NCI-H1417 treated with DMSO at 0.1 percent for 48 hours (cell line): ENCODE data around the gene PNPLA3.
A peak's percentile ranks its signal among the peaks of the same experiment; 100 is the strongest.

Source experiments
- DNase-seq: peaks from one replicate; lab custom pipeline; 2025; lab: John Stamatoyannopoulos, UW

The PNPLA3 gene

DNA sequence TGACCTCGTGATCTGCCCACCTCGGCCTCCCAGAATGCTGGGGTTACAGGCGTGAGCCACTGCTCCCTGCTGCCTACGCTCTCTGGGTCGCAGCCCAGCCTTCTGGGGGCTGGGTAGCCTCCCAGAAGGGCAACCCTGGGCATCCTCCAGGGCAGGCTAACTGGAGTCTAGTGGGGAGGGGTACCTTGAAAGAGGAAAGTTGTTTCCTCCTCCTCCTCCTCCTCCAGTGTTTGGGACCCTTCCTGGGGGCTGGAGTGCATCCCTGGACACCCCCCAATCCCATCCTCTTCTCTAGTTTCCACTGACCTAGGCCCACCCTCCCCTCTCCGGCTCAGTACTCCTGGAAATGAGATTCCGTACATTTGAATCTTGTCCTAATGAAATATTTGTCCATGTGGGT, 1.3 kb downstream of the PNPLA3 start:
- no peak for DNase-seq

DNA sequence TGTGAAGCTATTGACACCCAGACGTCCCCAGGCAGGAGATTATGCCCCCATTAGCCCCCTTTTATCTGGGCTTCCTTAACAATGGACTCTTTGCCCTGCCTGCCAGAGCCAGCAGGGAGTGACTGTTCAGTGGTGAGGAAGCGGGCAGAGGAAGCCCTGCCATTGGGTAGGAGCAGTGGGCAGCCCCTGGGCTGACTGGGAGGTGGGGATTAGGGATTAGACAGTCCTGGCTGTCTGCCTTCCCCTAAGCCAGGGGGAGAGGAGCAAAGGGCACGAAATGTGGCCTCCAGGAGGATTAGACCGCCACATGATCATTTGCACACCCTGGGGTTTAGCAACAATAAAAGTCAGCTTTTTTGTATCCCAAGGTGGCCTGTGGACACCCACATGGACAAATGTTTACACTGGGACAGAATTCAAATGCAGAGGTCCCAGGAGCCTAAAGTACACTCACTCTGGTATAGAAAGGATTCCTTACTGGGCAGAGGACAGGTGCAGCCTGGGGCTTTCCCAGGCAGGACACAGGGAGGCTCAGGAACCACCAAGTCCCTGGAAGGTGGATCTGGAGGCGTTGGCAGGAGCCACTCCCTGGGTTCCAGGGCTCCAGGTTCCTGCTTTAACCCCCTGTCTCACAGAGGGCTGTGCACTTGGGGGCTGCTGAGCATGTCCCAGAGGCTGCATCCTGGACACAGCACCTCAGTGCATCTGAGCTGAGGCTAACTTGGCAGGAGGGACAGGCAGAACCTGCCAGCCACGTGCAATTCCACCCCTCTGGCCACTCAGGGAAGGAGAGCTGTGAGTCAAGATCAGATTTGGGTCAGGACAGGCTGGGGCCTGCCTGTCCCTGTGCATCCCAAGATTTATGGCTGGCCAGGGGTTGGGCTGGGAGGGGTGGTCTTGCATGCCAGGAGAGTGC, 2.1 kb downstream of the PNPLA3 start:
- DNase-seq, result no peak

DNA sequence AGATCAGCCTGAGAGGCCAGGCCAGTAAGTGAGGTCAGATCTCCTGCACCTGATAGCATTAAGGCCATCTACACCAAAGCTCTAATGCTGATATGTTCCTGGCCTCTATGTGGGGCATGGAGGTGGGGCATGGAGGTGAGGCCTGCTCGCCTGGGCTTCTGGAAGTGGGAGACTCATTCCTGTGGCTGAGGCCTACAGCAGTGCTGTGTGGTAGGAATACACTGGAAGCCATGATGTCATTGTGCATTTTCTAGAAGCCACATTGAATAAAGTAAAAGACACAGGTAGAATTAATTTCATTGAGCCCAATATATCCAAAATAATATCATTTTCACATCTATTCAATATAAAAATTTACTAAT, 2.7 kb downstream of the PNPLA3 start:
- no peak for DNase-seq

DNA sequence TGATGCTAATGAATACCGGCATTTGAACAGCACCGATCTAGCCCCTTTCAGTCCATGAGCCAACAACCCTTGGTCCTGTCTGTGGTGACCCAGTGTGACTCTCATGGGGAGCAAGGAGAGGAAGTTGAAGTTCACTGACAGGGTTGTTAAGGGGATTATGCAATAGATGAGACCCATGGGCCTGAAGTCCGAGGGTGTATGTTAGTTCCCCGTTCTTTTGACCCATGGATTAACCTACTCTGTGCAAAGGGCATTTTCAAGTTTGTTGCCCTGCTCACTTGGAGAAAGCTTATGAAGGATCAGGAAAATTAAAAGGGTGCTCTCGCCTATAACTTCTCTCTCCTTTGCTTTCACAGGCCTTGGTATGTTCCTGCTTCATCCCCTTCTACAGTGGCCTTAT, 4.9 kb downstream of the PNPLA3 start:
- no peak for DNase-seq

DNA sequence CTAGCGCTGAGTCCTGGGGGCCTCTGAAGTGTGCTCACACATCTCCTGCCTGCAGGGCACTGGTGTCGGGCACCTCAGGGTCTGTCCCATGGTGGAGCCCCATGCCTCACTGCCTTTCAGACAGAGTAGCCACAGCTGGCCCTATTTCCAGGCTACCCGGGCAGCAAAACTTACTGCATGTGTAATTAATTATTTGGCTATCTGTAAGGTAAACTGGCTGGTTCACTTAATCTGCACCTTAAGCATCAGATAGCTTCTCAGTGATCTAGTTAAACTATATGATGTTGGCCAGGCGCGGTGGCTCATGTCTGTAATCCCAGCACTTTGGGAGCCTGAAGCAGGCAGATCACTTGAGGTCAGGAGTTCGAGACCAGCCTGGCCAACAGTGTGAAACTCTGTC, 5.3 kb downstream of the PNPLA3 start:
- no peak for DNase-seq

DNA sequence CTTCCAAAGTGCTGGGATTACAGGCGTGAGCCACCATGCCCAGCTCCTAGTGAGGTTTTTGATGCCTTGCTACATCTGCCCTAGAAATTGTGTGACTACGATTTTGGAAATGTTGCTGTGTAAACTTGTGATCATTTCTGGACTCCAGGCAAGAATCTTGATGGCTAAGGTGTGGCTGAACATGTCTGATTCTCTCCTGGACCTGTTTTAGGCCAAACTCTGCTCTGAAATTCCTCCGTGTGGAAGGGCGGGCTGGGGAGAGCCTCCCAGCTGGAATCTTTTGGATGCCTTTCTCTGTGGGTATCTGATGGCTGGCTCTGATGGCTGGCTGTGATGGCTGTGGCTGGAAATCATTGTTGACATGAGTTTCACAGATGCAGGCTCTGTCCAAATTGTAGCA, 8.2 kb downstream of the PNPLA3 start:
- no peak for DNase-seq

DNA sequence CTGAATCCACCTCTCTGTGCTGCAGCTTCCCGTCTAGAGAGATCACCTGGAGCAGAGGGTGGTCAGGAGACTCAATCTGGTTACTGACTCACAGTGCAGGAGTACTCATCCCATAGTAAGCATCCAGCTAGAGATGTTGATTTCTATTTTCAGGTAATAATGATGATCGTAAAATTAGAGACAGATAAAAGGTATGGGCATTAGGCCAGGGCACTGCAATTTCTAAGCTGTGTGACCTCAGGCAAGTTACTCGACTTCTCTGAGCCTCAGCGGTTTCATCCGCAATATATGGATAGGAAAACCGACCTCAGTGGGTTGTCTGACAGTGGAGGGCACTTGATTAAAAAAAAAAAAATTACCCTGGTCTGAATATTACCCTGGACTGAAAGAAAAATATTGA, 17.8 kb downstream of the PNPLA3 start:
- DNase-seq, result no peak

DNA sequence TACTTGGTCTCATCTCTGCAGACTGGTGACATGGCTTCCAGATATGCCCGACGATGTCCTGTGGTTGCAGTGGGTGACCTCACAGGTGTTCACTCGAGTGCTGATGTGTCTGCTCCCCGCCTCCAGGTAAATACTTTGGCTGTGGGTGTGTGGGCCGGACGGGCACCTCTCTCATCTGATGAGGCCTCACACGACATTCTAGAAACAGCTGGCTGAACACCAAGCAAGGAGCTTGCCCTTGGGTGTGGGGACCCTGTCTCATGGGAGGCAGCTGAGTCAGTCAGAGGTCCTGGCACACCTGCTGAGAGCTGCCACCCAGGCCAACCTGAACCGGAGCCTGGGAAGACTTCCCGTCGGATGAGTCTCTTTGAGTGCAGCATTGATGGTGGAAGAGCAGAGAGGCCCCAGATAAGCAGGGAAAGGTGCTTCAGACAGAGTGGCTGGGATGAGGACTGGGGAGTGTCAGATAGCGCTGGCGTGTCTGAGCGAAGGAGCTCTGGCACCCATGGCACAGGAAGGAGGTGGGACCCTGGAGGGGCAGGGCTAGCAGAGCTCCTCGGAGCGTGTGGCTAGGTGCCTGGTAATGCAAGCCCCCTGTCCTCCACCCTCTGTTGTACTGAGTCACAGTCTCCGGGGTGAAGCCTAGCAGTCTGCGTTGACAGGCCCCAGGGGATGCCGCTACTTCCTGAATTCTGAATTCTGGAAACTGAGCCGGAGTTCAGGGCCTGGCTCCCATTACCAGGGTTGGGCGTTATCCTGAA, 21.2 kb downstream of the PNPLA3 start:
- no peak for DNase-seq

DNA sequence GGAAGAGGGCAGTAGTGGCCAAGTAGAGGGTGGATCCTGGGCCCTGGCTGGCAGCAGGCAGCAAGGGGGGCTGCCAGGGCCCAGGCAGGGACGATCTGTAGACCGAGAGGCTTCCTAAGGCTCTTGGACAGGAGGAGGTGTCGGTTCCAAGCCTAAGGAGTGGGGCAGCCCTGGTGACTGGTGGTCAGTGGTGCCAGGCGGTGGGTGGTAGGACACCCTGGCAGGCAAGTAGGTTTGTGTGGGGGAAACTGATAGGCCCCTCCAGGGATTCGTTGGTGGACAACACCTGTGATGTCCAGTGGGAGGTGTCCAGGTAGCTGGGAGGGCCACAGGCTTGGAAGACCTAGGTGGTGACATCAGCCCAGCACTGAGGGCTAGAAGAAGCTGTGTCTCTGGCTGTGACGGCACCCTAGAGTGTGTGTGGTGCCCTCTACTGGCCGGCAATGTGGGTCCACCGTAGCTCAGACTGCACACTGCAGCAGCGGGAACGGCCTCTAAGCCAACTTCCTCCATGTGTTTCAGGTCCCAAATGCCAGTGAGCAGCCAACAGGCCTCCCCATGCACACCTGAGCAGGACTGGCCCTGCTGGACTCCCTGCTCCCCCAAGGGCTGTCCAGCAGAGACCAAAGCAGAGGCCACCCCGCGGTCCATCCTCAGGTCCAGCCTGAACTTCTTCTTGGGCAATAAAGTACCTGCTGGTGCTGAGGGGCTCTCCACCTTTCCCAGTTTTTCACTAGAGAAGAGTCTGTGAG, 22.2 kb downstream of the PNPLA3 start:
- DNase-seq, result no peak

DNA sequence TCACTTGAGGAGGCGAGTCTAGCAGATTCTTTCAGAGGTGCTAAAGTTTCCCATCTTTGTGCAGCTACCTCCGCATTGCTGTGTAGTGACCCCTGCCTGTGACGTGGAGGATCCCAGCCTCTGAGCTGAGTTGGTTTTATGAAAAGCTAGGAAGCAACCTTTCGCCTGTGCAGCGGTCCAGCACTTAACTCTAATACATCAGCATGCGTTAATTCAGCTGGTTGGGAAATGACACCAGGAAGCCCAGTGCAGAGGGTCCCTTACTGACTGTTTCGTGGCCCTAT, 22.7 kb downstream of the PNPLA3 start:
- DNase-seq, result no peak

DNA sequence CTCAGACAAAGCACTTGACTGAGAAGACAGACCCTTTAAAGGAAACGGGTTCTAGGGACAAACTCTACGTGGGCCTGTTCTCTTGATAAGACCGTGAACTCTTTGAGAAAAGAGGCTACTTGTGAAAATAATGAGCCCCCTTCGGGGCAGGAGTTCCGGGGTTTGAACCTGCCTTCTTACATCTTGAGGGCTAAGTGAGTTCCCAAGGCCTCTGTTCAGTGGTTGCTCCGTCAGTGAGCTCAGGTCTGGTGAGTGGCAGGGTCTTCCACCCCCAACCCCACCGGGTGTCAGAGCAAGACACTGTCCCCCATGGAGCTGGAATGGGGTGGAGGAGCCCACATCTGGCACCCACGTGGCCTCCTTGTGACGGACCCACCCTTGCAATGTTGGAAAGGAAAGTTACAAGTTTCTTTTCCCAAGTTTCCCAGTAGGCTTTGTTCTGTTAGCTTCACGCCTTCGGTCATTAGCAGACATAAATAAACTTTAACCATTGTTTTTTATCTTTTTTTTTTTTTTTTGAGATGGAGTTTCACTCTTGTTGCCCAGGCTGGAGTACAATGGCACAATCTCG, 25.3 kb downstream of the PNPLA3 start:
- no peak for DNase-seq

DNA sequence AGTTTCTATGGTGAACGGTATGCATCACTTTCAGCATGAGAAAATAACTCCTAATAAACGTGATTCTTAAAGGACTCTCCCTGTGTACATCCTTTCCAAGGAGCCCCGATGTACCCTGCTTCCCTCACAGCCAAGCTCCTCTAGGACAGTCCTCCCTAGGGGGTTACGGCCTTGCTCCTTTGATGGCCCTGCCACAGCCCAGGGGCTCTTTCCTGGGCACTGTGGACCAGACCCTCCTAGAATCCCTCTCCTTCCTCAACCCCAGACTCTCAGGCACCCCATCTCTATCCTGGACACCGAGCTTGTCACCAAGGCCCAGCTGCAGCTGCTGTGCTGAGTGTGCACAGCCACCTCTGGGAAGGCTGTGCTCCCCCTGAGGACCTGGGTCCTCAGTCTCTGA, 27.8 kb downstream of the PNPLA3 start:
- no peak for DNase-seq

DNA sequence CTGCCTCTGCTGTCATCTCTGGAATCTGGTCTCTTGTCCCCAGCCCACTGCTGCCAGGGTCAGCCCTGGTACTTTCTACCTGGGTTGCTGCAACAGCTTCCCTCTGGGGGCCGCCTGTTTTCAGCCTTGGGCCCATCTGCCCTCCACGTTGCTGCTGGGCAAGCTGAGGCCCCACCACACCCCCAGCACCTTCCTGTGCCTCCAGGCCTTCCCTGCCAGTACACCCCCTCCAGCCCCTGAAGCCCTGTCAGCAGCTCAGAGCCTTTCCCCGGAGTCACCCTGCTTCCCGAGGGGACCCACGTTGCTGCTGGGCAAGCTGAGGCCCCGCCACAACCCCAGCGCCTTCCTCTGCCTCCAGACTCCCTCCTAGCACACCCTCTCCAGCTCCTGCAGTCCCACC, 28.4 kb downstream of the PNPLA3 start:
- DNase-seq, result no peak

DNA sequence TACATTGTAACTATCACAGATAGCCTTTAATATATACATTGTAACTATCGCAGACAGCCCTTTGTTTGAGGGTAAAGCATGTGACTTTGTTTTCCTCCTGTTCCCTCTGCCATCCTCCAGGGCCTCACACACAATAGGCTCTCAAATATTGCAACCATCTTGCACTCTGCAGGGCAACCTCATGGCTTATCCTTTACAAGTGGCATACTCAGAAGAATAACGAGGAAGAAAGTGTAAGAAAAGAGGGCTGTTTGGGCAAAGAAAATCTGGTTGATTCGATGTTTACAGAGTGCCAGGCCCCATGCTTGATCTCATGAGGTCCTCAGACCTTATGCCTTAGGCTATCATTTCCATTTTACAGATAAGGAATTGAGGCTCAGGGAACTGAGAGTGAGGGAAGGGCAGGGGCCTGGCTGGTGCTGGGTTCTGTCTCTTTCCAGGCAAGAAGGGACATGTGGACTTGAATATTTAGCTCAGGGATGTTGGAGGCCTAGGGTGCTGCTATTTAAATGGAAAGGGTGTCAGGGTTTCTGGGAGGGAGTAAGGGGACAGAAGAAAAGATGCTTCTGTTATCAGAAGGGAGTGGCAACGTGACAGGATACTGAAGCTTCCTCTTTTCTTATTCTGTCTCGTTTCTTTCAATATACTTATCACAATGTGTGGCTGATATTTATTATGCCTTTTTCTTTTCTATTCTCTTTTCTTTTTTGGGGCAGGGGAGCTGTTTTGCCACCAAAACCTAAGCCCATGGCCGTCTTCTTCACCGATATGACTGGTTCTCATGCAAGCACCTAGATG, 30.6 kb downstream of the PNPLA3 start:
- no peak for DNase-seq

DNA sequence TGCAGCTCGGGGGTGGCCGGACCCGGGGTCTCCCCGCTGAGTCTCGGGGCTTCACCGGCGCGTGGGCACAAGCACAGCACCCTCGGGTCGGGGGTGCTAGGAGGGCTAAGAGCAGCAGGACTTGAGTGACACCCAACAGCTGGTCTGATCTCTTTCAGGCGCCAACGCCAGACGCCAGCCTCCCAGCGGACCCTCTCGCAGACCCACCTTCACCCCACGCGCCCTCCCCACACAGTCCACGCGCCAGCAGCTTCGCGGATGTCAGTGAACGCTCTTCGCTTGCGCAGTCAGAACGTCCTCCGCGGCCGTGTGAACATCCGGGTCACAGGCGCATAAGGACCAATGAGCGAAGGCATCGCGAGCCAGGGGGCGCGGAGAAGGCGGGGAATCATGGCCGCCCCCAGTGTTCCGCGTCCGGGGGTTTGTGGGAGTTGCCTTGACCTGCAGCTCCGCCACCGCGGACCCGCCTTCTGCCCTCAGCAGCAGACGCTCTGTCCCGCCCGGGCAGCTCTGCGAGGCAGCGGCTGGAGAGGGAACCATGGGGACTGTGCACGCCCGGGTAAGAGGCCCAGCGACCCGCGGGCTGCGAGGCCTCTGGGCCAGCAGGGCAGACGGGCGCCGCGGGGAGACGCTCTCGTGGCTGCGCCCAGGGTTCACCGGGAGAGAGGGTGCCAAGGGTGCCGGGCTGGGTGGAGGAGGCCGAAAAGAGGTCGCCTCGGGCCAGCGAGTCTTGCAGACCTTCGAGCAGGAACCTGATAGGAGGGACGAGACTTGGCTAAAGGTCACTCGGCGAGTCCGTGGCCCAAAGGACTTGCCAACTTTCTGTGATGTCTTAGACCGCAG, 31.7 kb downstream of the PNPLA3 start, which contains the start of gene SAMM50:
Gene SAMM50, plus strand, starts transcription at position 403 of the 843 bp plus-strand sequence. Its CDS starts 136 bp downstream, at position 539.
- peak; percentile 24 for DNase-seq

DNA sequence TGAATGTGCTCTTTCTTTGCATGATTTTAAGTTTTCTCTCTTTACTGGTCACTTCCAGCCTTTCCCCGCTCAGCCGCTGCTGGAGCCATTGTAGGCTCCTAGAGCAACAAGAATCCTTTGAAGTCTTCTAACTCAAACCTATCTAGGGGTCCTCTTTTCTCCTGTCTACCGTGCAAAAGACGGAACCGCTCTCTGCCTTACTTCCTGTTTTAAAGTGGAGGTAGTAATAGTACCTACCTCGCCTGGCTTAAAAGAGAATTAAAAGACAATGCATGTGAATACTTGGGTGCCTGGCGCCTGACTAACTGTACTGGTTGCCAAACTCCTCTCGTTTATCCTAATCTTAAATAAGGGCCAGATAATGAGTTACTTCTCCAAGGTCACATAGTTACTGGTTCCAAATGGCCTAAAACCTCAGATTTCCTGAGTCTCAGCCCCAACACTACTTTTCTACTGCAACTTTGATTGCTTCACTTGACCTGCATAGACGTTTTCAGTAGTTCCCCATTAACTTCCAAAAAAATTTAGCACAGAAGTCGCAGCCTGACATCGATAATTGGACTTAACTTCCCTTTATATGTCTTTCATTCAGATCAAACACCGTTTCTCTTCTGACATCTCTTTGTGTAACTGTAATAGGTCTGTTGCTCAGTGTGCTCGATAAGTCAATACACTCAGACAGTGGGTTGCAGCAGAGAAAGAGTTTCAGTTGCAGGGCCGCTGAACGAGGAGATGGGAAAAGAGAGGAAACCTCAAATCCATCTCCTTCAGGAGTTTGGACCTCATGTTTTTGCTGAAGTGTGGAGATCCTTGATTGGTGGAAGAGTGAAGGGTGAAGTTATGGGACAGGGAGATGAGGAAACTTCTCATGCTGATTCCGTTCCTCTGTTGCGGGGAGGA, 32.5 kb downstream of the PNPLA3 start:
- DNase-seq, result no peak

DNA sequence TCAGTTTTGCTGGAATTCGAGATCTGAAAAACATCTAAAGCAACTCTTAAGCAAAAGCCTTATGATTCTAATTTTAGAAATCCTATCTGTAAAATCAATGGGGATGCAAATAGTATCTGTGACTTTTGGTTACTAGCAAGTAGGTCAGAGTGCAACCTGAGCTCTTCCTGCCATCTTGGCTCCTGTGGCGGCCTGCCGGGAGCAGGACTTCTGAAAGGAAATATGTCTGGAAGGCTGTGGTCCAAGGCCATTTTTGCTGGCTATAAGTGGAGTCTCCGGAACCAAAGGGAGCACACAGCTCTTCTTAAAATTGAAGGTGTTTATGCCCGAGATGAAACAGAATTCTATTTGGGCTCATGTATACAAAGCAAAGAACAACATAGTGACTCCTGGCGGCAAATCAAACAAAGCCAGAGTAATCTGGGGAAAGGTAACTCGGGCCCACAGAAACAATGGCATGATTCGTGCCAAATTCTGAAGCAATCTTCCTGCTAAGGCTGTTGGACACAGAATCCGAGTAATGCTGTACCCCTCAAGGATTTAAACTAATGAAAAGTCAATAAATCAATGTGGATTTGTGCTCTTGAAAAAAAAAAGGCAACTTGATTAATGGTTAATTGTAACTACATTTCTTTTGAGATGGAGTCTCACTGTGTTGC, 33.3 kb downstream of the PNPLA3 start:
- DNase-seq, result no peak

DNA sequence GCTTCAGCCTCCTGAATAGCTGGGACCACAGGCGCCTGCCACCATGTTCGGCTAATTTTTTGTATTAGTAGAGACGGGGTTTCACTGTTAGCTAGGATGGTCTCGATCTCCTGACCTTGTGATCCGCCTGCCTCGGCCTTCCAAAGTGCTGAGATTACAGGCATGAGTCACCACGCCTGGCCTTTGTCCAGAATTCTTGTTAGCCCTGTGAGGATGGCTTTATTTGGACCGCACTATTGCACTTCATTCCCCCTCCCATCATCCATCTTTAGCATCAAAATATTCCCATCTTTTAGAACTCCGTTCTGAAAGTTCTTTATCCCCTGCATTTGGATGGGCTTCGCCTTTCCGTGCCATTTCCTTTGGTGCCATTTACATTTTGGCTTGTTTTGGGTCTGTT, 34.3 kb downstream of the PNPLA3 start:
- DNase-seq, result no peak

DNA sequence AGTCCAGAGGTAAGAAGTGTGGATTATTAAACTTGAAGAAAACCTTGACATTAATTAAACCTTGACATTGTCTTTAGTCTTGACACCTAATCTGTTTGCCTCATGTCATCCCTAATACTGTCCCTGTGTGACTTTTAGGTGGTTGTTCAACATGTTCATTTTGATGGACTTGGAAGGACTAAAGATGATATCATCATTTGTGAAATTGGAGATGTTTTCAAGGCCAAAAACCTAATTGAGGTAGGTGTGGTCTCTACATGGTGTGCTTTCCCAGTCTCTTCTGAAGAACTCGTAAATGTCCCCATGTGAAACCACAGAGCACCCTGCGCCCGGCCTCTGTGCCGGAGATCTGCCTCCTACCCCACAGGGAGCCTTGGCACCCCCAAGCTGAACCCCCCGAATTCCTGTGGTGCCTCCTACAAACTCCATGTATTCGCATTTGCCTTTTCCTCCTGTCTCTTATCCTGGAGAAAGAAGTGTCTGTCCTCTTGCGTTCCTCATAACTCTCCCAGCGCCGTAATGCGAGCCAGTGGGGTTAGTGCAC, 40.8 kb downstream of the PNPLA3 start:
- DNase-seq, result no peak
